OCI-LY1 (cell line): ENCODE data around the gene SUGCT.
A peak's percentile ranks its signal among the peaks of the same experiment; 100 is the strongest.

Source experiments
- H2AFZ ChIP-seq: fragments of 200-600 bp; sonication (generic), shearing (Covaris generic); 2 replicates; pipeline ENCODE4 v1.6.0; 2014; ENCODE audit warnings: antibody characterized with exemption, mild to moderate bottlenecking, low read length
- H3F3A ChIP-seq: fragments of 200-600 bp; sonication (generic), shearing (Covaris generic); 2 replicates; pipeline ENCODE4 v1.6.0; 2014; ENCODE audit warnings: mild to moderate bottlenecking, antibody characterized with exemption, low read length, moderate library complexity; ENCODE audit not compliant: insufficient read depth
- H3K27ac ChIP-seq: fragments of 200-600 bp; sonication (generic); 2 replicates; pipeline ENCODE4 v1.5.1; 2014; ENCODE audit warnings: low read length, mixed run types, mild to moderate bottlenecking, low read depth; ENCODE audit not compliant: poor library complexity, severe bottlenecking
- H3K27me3 ChIP-seq: fragments of 200-600 bp; sonication (generic); 2 replicates; pipeline ENCODE4 v1.6.0; 2014; ENCODE audit warnings: antibody characterized with exemption, mild to moderate bottlenecking, low read length, moderate library complexity; ENCODE audit not compliant: insufficient read depth
- H3K36me3 ChIP-seq: fragments of 200-600 bp; sonication (generic); 2 replicates; pipeline ENCODE4 v1.6.1; 2014; ENCODE audit warnings: mild to moderate bottlenecking, antibody characterized with exemption, low read length, moderate library complexity, mixed read lengths; ENCODE audit not compliant: insufficient read depth
- H3K4me1 ChIP-seq: fragments of 200-600 bp; sonication (generic); 2 replicates; pipeline ENCODE4 v1.5.1; 2014; ENCODE audit warnings: mild to moderate bottlenecking, low read length, moderate library complexity; ENCODE audit not compliant: insufficient read depth, severe bottlenecking
- H3K4me2 ChIP-seq: fragments of 200-600 bp; sonication (generic), shearing (Covaris generic); 2 replicates; pipeline ENCODE4 v1.6.1; 2014; ENCODE audit warnings: low read length
- H3K4me3 ChIP-seq: fragments of 200-600 bp; sonication (generic); 2 replicates; pipeline ENCODE4 v1.5.1; 2014; ENCODE audit warnings: low read length, low read depth, mild to moderate bottlenecking, mixed read lengths; ENCODE audit not compliant: poor library complexity, severe bottlenecking
- H3K79me2 ChIP-seq: fragments of 200-600 bp; shearing (Covaris generic); 2 replicates; pipeline ENCODE4 v1.6.1; 2016; ENCODE audit warnings: mixed run types, low read length, mixed read lengths; ENCODE audit not compliant: insufficient read depth
- H3K9ac ChIP-seq: fragments of 200-600 bp; sonication (generic), shearing (Covaris generic); 2 replicates; pipeline ENCODE4 v1.6.1; 2014; ENCODE audit warnings: mild to moderate bottlenecking, low read length, mixed read lengths
- H3K9me2 ChIP-seq: fragments of 200-600 bp; sonication (generic), shearing (Covaris generic); 2 replicates; pipeline ENCODE4 v1.6.1; 2014; ENCODE audit warnings: low read depth, mild to moderate bottlenecking, low read length, mixed read lengths
- H3K9me3 ChIP-seq: fragments of 200-600 bp; shearing (Covaris generic); 2 replicates; pipeline ENCODE4 v1.6.1; 2014; ENCODE audit warnings: low read length, mixed read lengths
- H4K20me1 ChIP-seq: fragments of 200-600 bp; sonication (generic), shearing (Covaris generic); 2 replicates; pipeline ENCODE4 v1.6.0; 2016; ENCODE audit warnings: mild to moderate bottlenecking, low read length; ENCODE audit not compliant: insufficient read depth
- CTCF ChIP-seq: fragments of 200-600 bp; sonication (generic), shearing (Covaris generic); IDR thresholded peaks from 2 replicates; pipeline ENCODE4 v1.5.1; 2017; ENCODE audit warnings: mild to moderate bottlenecking, antibody characterized with exemption, low read length, moderate library complexity, mixed read lengths
- EZH2 ChIP-seq: fragments of 200-600 bp; sonication (generic), shearing (Covaris generic); IDR thresholded peaks from 2 replicates; pipeline ENCODE4 v1.8.0; 2017; ENCODE audit warnings: borderline replicate concordance, mixed run types, mild to moderate bottlenecking, antibody characterized with exemption, low read length, moderate library complexity, mixed read lengths

SUGCT gene

GRCh38 chr7:40805361-40805760, 670.6 kb downstream of the SUGCT start:
- H3F3A ChIP-seq = no peaks in the 10 kb centered on the region
- no peak overlapping the region for H3K9ac ChIP-seq

GRCh38 chr7:40808378-40808942, 673.7 kb downstream of the SUGCT start:
- Histone ChIP-seq H3K79me2 (no peaks in the 10 kb centered on the region), H4K20me1 (no peaks in the 10 kb centered on the region), H3K9me3 (peaks cover 12% of the 10 kb centered on the region), H3K27me3 (no peaks in the 10 kb centered on the region), H3K27ac (peak overlapping the region; percentile 79), H3K4me1 (peaks cover 39% of the 10 kb centered on the region), H3F3A (no peaks in the 10 kb centered on the region), H3K4me3 (no peak overlapping the region), H2AFZ (no peak overlapping the region), H3K4me2 (no peak overlapping the region), H3K9me2 (no peaks in the 10 kb centered on the region), H3K36me3 (no peaks in the 10 kb centered on the region), H3K9ac (no peak overlapping the region)
- no peak for TF ChIP-seq CTCF

More at GRCh38 chr7:40805361-40805760, 670.6 kb downstream of the SUGCT start:
- H3K27ac ChIP-seq = no peak overlapping the region
- no peaks in the 10 kb centered on the region for H4K20me1 ChIP-seq
- H3K4me2 ChIP-seq = no peak overlapping the region
- no peaks in the 10 kb centered on the region for H3K9me3 ChIP-seq
- peaks cover 52% of the 10 kb centered on the region for H3K4me1 ChIP-seq
- TF ChIP-seq CTCF = no peak
- TF ChIP-seq EZH2 = no peak
- no peaks in the 10 kb centered on the region for H3K36me3 ChIP-seq
- H3K79me2 ChIP-seq = no peaks in the 10 kb centered on the region
- H2AFZ ChIP-seq = no peak overlapping the region
- no peak overlapping the region for H3K4me3 ChIP-seq
- no peaks in the 10 kb centered on the region for H3K27me3 ChIP-seq
- H3K9me2 ChIP-seq = no peaks in the 10 kb centered on the region

- Histone ChIP-seq H3K27ac (peak overlapping the region; percentile 79), H4K20me1 (no peaks in the 10 kb centered on the region), H3K9ac (no peak overlapping the region), H3K4me3 (no peak overlapping the region), H3K4me1 (peaks cover 39% of the 10 kb centered on the region), H3F3A (no peaks in the 10 kb centered on the region), H2AFZ (no peak overlapping the region), H3K36me3 (no peaks in the 10 kb centered on the region), H3K27me3 (no peaks in the 10 kb centered on the region), H3K9me3 (peaks cover 12% of the 10 kb centered on the region), H3K9me2 (no peaks in the 10 kb centered on the region), H3K79me2 (no peaks in the 10 kb centered on the region), H3K4me2 (no peak overlapping the region)
- TF ChIP-seq EZH2 = no peak
- TF ChIP-seq CTCF = no peak
These were observed 675.5 kb downstream of the SUGCT start for GRCh38 chr7:40810274-40810673.
